Activated CD4-positive, alpha-beta T cell treated with anti-CD3 and anti-CD28 coated beads for 1 hour (primary cell): Measurements from ENCODE around the gene RPN2.
A peak's percentile ranks its signal among the peaks of the same experiment; 100 is the strongest.
"Not testable (repeated sequence)": the region's sequence is repeated elsewhere in the genome, so short reads cannot be mapped to it uniquely, and the experiment has no call there.

Source experiments
- DNase-seq: peaks from one replicate; pipeline ENCODE4 v3.0.0-alpha.2; 2020

The RPN2 gene

GRCh38 chr20:37178839-37179682 is at the start of gene RPN2, which contains the start of gene MROH8:
TSS of gene RPN2 (plus strand) at chr20:37179330. CDS start at chr20:37179357, 27 bp downstream.
TSS of gene MROH8 (minus strand) at chr20:37179548.
- peak; percentile 89 for DNase-seq

GRCh38 chr20:37131486-37131885 is 47.6 kb upstream of the RPN2 start:
- no peak for DNase-seq

DNA sequence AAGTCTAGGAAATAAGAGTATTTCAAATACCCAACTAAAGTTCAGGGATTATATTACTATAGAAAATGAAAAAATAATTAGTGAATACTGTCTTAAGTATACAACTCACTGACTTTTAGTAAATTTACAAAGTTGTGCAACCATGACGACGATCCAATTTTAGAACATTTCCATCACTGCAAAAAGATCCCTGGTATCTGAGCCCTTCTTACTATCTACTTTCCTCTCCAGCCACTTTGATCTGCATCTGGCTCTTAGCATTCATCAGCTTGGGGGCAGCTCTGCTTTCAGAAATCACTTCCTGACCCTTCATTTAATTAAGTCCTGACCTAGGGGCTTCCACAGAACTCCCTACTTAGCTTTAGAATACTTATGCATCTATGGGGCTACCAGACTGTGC is 45.2 kb upstream of the RPN2 start:
- DNase-seq = no peak

DNA sequence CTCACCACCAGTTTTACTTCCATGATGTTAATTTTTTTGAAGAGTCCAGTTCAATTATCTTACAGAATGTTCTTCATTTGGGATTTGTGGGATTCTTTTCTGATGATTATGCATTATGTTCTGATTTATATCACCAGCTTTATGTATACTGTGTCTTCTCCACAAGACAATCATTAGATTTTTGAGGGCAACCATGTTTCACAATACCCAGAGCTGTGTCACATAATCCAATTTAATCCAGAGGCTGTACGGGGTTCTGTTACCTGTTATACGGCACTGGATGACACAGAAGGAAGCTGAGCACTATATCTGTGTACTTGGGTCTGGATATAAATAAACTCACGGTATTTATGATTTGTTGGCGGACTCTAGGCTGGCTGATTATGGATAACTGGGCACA is 41.6 kb upstream of the RPN2 start:
- no peak for DNase-seq

DNA sequence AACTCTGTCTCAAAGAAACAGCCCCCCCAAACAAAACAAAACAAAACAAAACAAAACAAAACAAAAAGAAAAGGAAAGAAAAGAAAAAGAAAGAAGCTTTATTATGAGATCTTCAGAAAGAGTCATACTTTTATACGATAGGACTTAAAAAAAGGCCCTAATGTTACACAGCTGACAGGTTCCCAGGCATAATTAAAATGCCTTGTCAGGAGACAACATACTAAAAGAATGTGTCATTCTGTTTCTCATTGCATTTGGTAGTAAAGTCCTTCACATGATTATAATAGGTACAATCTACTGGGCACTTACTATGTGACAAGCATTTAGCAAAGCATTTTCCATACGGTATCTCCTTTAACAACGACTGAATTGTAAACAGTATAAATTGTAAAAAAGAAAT is 36.4 kb upstream of the RPN2 start:
- DNase-seq = no peak

GRCh38 chr20:37144856-37145404 is 34.2 kb upstream of the RPN2 start:
- DNase-seq = no peak

GRCh38 chr20:37147250-37147649 is 31.9 kb upstream of the RPN2 start:
- DNase-seq = no peak

DNA sequence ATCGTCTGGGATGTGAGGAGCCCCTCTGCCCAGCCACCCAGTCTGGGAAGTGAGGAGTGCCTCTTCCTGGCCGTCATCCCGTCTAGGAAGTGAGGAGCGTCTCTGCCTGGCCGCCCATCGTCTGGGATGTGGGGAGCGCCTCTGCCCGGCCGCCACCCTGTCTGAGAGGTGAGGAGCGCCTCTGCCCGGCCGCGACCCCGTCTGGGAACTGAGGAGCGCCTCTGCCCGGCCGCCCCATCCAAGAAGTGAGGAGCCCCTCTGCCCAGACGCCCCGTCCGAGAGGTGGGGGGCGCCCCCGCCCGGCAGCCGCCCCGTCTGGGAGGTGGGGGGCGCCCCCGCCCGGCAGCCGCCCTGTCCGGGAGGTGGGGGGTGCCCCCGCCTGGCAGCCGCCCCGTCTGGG is 28.3 kb upstream of the RPN2 start:
- not testable (repeated sequence) for DNase-seq

GRCh38 chr20:37151529-37151928 is 27.6 kb upstream of the RPN2 start:
- DNase-seq = no peak

DNA sequence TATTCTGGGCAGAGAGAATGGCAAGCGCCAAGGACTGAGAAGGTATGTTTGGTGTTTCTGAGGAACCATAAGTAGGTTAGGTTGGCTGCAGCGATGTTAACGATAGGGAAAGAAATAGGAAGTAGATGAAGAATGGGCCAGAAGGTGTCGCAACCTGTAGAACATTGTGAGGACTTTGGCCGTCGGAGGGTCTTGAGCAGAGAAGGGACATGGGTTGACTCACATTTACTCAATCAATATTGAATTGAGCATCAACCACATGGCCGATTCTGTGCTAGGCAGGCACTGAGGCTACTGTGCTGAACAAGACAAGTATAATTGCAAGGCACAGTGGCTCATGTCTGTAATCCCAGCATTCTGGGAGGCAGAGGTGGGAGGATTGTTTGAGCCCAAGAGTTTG is 26.8 kb upstream of the RPN2 start:
- no peak for DNase-seq

DNA sequence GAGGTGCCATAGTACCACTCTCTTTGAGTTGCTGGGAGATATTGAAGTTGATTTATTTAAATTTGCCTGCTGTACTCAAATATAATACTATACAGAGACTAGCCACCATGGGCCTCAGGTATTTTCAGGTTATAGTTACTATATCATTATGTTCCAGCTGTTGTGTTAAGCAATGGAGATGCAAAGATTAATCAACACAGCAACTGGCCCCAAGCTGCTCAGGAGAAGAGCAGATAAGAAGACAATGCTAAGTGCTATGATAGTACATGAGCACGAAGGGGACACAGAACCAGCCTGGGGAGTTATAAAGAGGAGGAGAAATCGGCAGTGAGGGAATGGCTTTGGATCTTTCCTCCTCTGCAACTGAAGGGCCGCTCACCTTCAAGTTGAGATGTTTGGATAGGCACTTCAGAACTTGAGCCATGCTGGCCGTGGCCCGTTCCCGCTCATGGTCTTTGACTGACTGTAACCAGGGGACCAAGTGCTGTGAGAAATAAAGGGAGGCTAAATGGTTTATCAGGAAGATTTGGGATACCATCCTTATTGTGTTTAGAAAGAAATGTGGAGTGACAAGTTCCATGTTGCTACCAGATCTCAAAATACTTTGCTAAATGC is 24.3 kb upstream of the RPN2 start:
- no peak for DNase-seq

GRCh38 chr20:37155987-37156386 is 23.1 kb upstream of the RPN2 start:
- no peak for DNase-seq

DNA sequence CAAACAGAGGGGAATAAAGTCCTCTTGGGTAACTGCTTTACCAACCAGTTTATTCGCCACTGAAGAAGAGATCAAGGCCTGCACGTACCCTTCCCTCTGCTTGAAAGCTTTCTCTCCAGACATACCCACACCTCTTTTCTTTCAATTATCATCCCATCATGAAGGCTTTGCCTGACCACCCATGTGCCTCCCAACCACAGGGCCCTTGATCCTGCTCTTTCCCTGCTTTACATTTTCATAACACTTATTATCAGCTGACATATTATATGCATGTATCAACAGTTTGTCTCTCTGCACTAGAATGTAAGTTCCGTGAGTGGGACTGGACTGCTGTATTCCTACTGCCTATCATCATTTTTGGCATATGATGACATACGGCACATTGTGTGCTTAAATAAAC is 20.9 kb upstream of the RPN2 start:
- no peak for DNase-seq

DNA sequence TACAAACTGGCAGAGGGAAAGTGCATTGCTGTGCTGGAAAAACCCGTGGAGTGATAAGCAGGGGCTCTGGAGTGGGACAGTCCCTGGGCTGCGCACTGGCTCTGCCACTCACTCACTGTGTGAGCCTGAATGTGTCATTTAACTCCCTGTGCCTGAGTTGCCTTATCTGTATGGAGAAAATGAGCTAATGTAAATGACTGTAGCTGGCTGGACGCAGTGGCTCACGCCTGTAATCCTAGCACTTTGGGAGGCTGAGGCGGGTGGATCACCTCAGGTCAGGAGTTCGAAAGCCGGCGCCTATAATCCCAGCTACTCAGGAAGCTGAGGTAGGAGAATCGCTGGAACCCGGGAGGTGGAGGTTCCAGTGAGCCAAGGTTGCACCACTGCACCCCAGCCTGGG is 18.4 kb upstream of the RPN2 start:
- DNase-seq = no peak

- no peak for DNase-seq
Observed at GRCh38 chr20:37161830-37162549, 17.1 kb upstream of the RPN2 start.

- no peak for DNase-seq
Observed at GRCh38 chr20:37162646-37163045, 16.5 kb upstream of the RPN2 start.

- DNase-seq = no peak
Observed at GRCh38 chr20:37163832-37164554, 15.1 kb upstream of the RPN2 start.

DNA sequence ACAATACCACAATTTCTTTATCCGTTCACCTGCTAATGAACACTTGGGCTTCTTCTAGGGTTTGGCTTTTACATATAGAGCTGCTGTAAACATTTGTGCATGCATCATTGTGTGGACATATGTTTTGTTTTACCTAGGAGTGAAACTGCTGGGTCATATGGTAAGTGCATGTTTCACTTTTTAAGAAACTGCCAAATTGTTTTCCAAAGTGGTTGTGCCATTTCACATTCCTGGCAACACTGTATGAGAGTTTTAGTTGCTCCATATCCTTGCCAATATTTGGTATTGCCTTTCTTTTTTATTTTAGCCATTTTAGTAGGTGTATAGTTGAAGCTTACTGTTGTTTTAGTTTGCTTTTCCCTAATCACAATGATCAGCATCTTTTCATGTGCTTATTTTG is 14.1 kb upstream of the RPN2 start:
- no peak for DNase-seq

DNA sequence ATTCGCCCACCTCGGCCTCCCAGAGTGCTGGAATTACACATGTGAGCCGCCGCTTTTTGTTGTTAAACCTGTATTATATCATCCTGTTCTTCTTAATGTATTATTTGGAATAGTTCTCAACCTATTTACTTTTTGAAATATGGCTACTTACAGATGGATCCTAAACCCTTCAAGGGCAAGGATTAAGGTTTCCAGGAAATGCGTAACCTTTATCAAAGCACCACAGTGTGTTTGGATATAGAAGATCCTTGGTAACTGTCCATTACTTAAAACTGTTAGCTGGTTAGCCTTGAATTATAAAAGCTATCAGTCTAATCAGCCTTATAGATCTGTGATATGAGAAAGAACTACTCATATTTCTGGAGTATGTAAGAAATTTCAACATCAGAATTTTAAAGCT is 12.3 kb upstream of the RPN2 start:
- DNase-seq = no peak

GRCh38 chr20:37172836-37173235 is 6.3 kb upstream of the RPN2 start:
- DNase-seq = no peak

GRCh38 chr20:37179683-37180524 is 774 bp downstream of the RPN2 start:
- DNase-seq = no peak

GRCh38 chr20:37185686-37186085 is 6.6 kb downstream of the RPN2 start:
- DNase-seq = no peak
